Fibroblast of skin of scalp (primary cell): ENCODE measurements around the gene SLC4A9.
"Not testable (repeated sequence)": the region's sequence is repeated elsewhere in the genome, so short reads cannot be mapped to it uniquely, and the experiment has no call there.

ENCODE experiments used
- DNase-seq: peaks from one replicate; pipeline ENCODE4 v3.0.0-alpha.2; 2013

SLC4A9 gene

GRCh38 chr5:140339636-140340035, 20.4 kb upstream of the SLC4A9 start:
- no peak for DNase-seq

GRCh38 chr5:140340605-140341121, 19.3 kb upstream of the SLC4A9 start:
- no peak for DNase-seq

- no peak for DNase-seq
Measured at GRCh38 chr5:140341591-140341990, 18.4 kb upstream of the SLC4A9 start.

- peak; percentile 47 for DNase-seq
Measured at GRCh38 chr5:140342287-140342686, 17.7 kb upstream of the SLC4A9 start.

- no peak for DNase-seq
Measured at GRCh38 chr5:140342896-140343295, 17.1 kb upstream of the SLC4A9 start.

- DNase-seq = not testable (repeated sequence)
Measured at GRCh38 chr5:140343849-140344248, 16.1 kb upstream of the SLC4A9 start.

GRCh38 chr5:140344683-140345423, 15.1 kb upstream of the SLC4A9 start:
- DNase-seq = no peak

GRCh38 chr5:140345919-140346347, 14.1 kb upstream of the SLC4A9 start:
- DNase-seq = peak; percentile 66

- DNase-seq = peak; percentile 70
Measured at GRCh38 chr5:140346348-140347221, 13.4 kb upstream of the SLC4A9 start, which contains the start of gene HBEGF. TSS of gene HBEGF (minus strand) at chr5:140346603. CDS start at chr5:140346328, 275 bp downstream.

GRCh38 chr5:140347360-140347759, 12.6 kb upstream of the SLC4A9 start:
- no peak for DNase-seq

- DNase-seq = no peak
Measured at GRCh38 chr5:140348104-140348503, 11.9 kb upstream of the SLC4A9 start.

GRCh38 chr5:140349244-140349643, 10.8 kb upstream of the SLC4A9 start:
- DNase-seq = no peak

GRCh38 chr5:140351609-140352334, 8.2 kb upstream of the SLC4A9 start:
- DNase-seq = peak; percentile 75

- DNase-seq = no peak
Measured at GRCh38 chr5:140355546-140355945, 4.4 kb upstream of the SLC4A9 start.

- no peak for DNase-seq
Measured at GRCh38 chr5:140356853-140357725, 2.9 kb upstream of the SLC4A9 start.

- DNase-seq = peak; percentile 86
Measured at GRCh38 chr5:140357726-140358093, 2.3 kb upstream of the SLC4A9 start.

GRCh38 chr5:140358738-140359310, 1.2 kb upstream of the SLC4A9 start:
- peak; percentile 61 for DNase-seq

- DNase-seq = no peak
Measured at GRCh38 chr5:140360681-140361479, 886 bp downstream of the SLC4A9 start.

- DNase-seq = no peak
Measured at GRCh38 chr5:140361901-140362300, 1.9 kb downstream of the SLC4A9 start.

GRCh38 chr5:140362311-140362710, 2.3 kb downstream of the SLC4A9 start:
- DNase-seq = no peak
